Measurements from ENCODE around the gene MEX3D. TPM values are rescaled to one million over a fixed set of nuclear protein-coding genes. Genes with fewer than 3 reads are reported as not detected.
A peak's percentile ranks its signal among the peaks of the same experiment; 100 is the strongest.

MEX3D gene
- total RNA-seq, 2 experiments from 2014 or later = 1.6 to 2.3 TPM

DNA sequence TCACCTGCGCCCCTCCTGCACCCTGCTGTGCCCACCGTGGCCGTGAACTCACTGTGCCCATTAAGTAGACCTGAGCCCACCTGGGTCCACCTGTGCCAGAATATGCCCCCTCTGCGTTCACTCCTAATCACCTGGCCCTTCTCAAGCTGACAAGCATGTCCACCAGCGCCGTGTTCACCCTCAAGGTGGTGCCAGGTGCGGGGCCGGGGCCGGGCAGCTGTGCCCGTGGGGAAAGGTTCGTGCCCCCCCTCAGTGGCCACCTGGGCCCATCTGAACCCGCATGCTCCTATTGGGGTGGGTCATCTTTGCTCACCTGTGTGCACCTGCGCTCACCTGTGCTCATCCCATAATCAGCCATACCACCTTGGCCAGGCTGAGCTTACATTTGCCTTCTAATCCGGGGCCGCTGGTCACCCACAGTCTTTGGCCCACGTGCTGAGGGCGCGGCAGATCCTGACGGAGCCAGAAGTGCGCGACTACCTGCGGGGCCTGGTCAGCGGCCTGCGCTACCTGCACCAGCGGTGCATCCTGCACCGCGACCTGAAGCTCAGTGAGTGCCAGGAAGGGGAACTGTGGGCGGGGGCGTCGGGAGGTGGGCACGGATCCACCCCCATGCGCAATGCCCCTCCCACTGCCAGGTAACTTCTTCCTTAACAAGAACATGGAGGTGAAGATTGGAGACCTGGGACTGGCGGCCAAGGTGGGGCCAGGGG is 41.9 kb downstream of the MEX3D start:
- CTCF ChIA-PET = no interaction called here
- peaks cover 49% of the 10 kb centered on the region for H3K27me3 Mint-ChIP-seq
- peaks cover 33 to 36% of the 10 kb centered on the region in 2 experiments for H3K27me3 ChIP-seq (ENCODE audit: control insufficient read depth in 1 of 2, insufficient read depth in 2 of 2, low read length in 2 of 2)

DNA sequence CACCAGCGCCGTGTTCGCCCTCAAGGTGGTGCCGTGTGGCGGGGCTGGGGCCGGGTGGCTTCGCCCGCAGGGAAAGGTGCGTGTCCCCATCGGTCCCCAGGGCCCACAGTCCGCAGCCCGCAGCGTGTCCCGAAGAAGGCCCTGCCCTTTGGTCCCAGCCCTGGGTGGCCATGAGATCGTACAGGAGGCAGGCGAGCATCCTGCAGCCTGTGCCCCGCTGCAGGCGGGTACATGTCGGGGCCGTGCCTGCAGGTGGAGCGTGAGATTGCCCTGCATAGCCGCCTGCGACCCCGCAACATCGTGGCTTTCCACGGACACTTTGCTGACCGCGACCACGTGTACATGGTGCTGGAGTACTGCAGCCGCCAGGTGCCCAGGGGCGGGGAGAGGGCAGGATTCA is 42.8 kb downstream of the MEX3D start:
- peaks cover 33 to 36% of the 10 kb centered on the region in 2 experiments for H3K27me3 ChIP-seq (ENCODE audit: control insufficient read depth in 1 of 2, insufficient read depth in 2 of 2, low read length in 2 of 2)
- H3K4me1 ChIP-seq (ENCODE audit: insufficient read depth, low read length) = no peaks in the 10 kb centered on the region
- H3K9me3 ChIP-seq (ENCODE audit: control insufficient read depth in 1 of 2, insufficient read depth in 1 of 2, low read length in 2 of 2) = peaks cover 0 to 29% of the 10 kb centered on the region in 2 experiments
- ChIA-PET POLR2A (no interaction called here), CTCF (no interaction called here)
- H3K4me3 ChIP-seq (ENCODE audit: low read length) = no peak overlapping the region
- no peak overlapping the region for H3K4me3 Mint-ChIP-seq
- ATAC-seq (ENCODE audit: poor library complexity) (no peak), DNase-seq (no peak)
- H3K9me3 Mint-ChIP-seq = no peaks in the 10 kb centered on the region
- H3K36me3 Mint-ChIP-seq (ENCODE audit: low read depth) = no peaks in the 10 kb centered on the region
- H3K27me3 Mint-ChIP-seq = peaks cover 47% of the 10 kb centered on the region
- H3K27ac ChIP-seq (ENCODE audit: low read depth in 1 of 2, low read length in 2 of 2) = no peak overlapping the region
- no peaks in the 10 kb centered on the region for H3K36me3 ChIP-seq (ENCODE audit: insufficient read depth, low read length)
- peaks cover 8% of the 10 kb centered on the region for H3K4me1 Mint-ChIP-seq (ENCODE audit: low read depth)
- H3K27ac Mint-ChIP-seq = no peak overlapping the region
- TF ChIP-seq, protein P1, sequence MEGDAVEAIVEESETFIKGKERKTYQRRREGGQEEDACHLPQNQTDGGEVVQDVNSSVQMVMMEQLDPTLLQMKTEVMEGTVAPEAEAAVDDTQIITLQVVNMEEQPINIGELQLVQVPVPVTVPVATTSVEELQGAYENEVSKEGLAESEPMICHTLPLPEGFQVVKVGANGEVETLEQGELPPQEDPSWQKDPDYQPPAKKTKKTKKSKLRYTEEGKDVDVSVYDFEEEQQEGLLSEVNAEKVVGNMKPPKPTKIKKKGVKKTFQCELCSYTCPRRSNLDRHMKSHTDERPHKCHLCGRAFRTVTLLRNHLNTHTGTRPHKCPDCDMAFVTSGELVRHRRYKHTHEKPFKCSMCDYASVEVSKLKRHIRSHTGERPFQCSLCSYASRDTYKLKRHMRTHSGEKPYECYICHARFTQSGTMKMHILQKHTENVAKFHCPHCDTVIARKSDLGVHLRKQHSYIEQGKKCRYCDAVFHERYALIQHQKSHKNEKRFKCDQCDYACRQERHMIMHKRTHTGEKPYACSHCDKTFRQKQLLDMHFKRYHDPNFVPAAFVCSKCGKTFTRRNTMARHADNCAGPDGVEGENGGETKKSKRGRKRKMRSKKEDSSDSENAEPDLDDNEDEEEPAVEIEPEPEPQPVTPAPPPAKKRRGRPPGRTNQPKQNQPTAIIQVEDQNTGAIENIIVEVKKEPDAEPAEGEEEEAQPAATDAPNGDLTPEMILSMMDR (IDR thresholded peaks at IDR 0.05) = no peak
- intact Hi-C loops (cut with DNase I, micrococcal nuclease) = no loop called here

More for the DNA sequence above, 41.9 kb downstream of the MEX3D start:
- no peaks in the 10 kb centered on the region for H3K36me3 Mint-ChIP-seq (ENCODE audit: low read depth)
- POLR2A ChIA-PET = no interaction called here
- intact Hi-C loops (cut with DNase I, micrococcal nuclease) = no loop called here
- Histone ChIP-seq H3K4me3 (ENCODE audit: low read length) (no peak overlapping the region), H3K4me1 (ENCODE audit: insufficient read depth, low read length) (no peaks in the 10 kb centered on the region), H3K27ac (ENCODE audit: low read depth in 1 of 2, low read length in 2 of 2) (no peak overlapping the region), H3K9me3 (ENCODE audit: control insufficient read depth in 1 of 2, insufficient read depth in 1 of 2, low read length in 2 of 2) (peaks cover 0 to 29% of the 10 kb centered on the region in 2 experiments), H3K36me3 (ENCODE audit: insufficient read depth, low read length) (no peaks in the 10 kb centered on the region)
- H3K4me3 Mint-ChIP-seq = no peak overlapping the region
- H3K9me3 Mint-ChIP-seq = no peaks in the 10 kb centered on the region
- no peak for ATAC-seq (ENCODE audit: poor library complexity)
- TF ChIP-seq, protein P1 (IDR thresholded peaks at IDR 0.05) = no peak
- no peak overlapping the region for H3K27ac Mint-ChIP-seq
- peaks cover 8% of the 10 kb centered on the region for H3K4me1 Mint-ChIP-seq (ENCODE audit: low read depth)
- DNase-seq = no peak

DNA sequence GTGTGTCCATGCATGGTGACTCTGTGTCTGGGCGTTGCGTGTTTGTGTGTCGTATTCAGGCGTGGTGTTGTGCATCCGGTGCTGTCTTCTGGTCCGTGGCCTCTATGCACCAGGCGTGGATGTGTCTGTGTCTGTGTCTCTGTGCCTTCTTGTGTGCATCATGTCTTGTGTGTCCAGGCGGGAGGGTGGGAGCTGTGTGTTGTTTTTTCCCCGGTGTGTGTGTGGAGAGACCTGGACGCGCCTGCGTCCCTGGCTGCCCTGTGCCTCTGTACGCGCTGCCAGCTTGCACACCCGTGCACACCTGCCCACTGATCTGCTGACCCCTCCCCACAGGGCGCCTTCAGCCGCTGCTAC is 43.2 kb downstream of the MEX3D start:
- H3K9me3 Mint-ChIP-seq = no peaks in the 10 kb centered on the region
- no peak overlapping the region for H3K27ac Mint-ChIP-seq
- no peak overlapping the region for H3K4me3 ChIP-seq (ENCODE audit: low read length)
- peaks cover 33 to 36% of the 10 kb centered on the region in 2 experiments for H3K27me3 ChIP-seq (ENCODE audit: control insufficient read depth in 1 of 2, insufficient read depth in 2 of 2, low read length in 2 of 2)
- H3K36me3 ChIP-seq (ENCODE audit: insufficient read depth, low read length) = no peaks in the 10 kb centered on the region
- H3K4me1 Mint-ChIP-seq (ENCODE audit: low read depth) = peaks cover 8% of the 10 kb centered on the region
- peak overlapping the region; percentile 27 for H3K4me3 Mint-ChIP-seq
- intact Hi-C loops (cut with DNase I, micrococcal nuclease) = no loop called here
- DNase-seq = no peak
- ChIA-PET POLR2A (no interaction called here), CTCF (no interaction called here)
- TF ChIP-seq, protein P1 (IDR thresholded peaks at IDR 0.05) = no peak
- no peaks in the 10 kb centered on the region for H3K4me1 ChIP-seq (ENCODE audit: insufficient read depth, low read length)
- H3K36me3 Mint-ChIP-seq (ENCODE audit: low read depth) = no peaks in the 10 kb centered on the region
- peaks cover 43% of the 10 kb centered on the region for H3K27me3 Mint-ChIP-seq
- no peak for ATAC-seq (ENCODE audit: poor library complexity)
- H3K27ac ChIP-seq (ENCODE audit: low read depth in 1 of 2, low read length in 2 of 2) = no peak overlapping the region
- peaks cover 0 to 29% of the 10 kb centered on the region in 2 experiments for H3K9me3 ChIP-seq (ENCODE audit: control insufficient read depth in 1 of 2, insufficient read depth in 1 of 2, low read length in 2 of 2)
